Stomach smooth muscle (tissue), 2 donors: Measurements from ENCODE around the gene MGST2.
A peak's percentile ranks its signal among the peaks of the same experiment; 100 is the strongest.
"Not testable (repeated sequence)": the region's sequence is repeated elsewhere in the genome, so short reads cannot be mapped to it uniquely, and the experiment has no call there.

ENCODE experiments used
- H3K27ac ChIP-seq: one replicate; pipeline ENCODE4 v1.7.0; 2013; ENCODE audit warnings: mild to moderate bottlenecking, low read length, inconsistent platforms
- H3K27me3 ChIP-seq, 2 donors: one replicate each; pipeline ENCODE4 v1.7.0; 2013; ENCODE audit warnings: low read length in 2 of 2; ENCODE audit not compliant: insufficient read depth in 2 of 2, control insufficient read depth in 1 of 2
- H3K36me3 ChIP-seq, 2 donors: one replicate each; pipeline ENCODE4 v1.7.0; 2013; ENCODE audit warnings: low read length in 2 of 2; ENCODE audit not compliant: control insufficient read depth in 2 of 2, insufficient read depth in 2 of 2
- H3K4me1 ChIP-seq: one replicate; pipeline ENCODE4 v1.7.0; 2013; ENCODE audit warnings: low read length; ENCODE audit not compliant: control insufficient read depth, insufficient read depth
- H3K4me3 ChIP-seq, 2 donors: one replicate each; pipeline ENCODE4 v1.7.0; 2013; ENCODE audit warnings: low read length in 2 of 2
- H3K9ac ChIP-seq, 2 donors: one replicate each; pipeline ENCODE4 v1.7.0; 2013; ENCODE audit warnings: low read length in 2 of 2, mild to moderate bottlenecking in 1 of 2
- H3K9me3 ChIP-seq, 2 donors: one replicate each; pipeline ENCODE4 v1.7.0; 2013; ENCODE audit warnings: low read length in 2 of 2; ENCODE audit not compliant: control insufficient read depth in 2 of 2
- donor health status: healthy.
- donor health status: Pancreatic carcinoma.

Gene MGST2

GRCh38 chr4:139689093-139689722, 23.6 kb downstream of the MGST2 start:
- no peaks in the 10 kb centered on the region for H3K27me3 ChIP-seq
- H3K27ac ChIP-seq, result no peak overlapping the region
- H3K4me1 ChIP-seq, result peaks cover 8% of the 10 kb centered on the region
- peaks cover 0 to 7% of the 10 kb centered on the region in 2 donors for H3K36me3 ChIP-seq
- no peak overlapping the region for H3K9ac ChIP-seq
- no peak overlapping the region for H3K4me3 ChIP-seq
- H3K9me3 ChIP-seq, result no peaks in the 10 kb centered on the region

- no peak overlapping the region for H3K4me3 ChIP-seq
- no peaks in the 10 kb centered on the region for H3K27me3 ChIP-seq
- H3K27ac ChIP-seq, result no peak overlapping the region
- H3K9ac ChIP-seq, result no peak overlapping the region
- no peaks in the 10 kb centered on the region for H3K9me3 ChIP-seq
- H3K4me1 ChIP-seq, result peaks cover 8% of the 10 kb centered on the region
- peaks cover 0 to 2% of the 10 kb centered on the region in 2 donors for H3K36me3 ChIP-seq
Measured at GRCh38 chr4:139690419-139690818, 24.8 kb downstream of the MGST2 start.

GRCh38 chr4:139692309-139693012, 26.8 kb downstream of the MGST2 start:
- no peak overlapping the region for H3K9ac ChIP-seq
- H3K4me1 ChIP-seq, result no peaks in the 10 kb centered on the region
- H3K9me3 ChIP-seq, result peaks cover 3 to 5% of the 10 kb centered on the region in 2 donors
- H3K36me3 ChIP-seq, result peaks cover 3 to 6% of the 10 kb centered on the region in 2 donors
- no peaks in the 10 kb centered on the region for H3K27me3 ChIP-seq
- no peak overlapping the region for H3K4me3 ChIP-seq
- H3K27ac ChIP-seq, result no peak overlapping the region

- peaks cover 3 to 5% of the 10 kb centered on the region in 2 donors for H3K9me3 ChIP-seq
- no peaks in the 10 kb centered on the region for H3K4me1 ChIP-seq
- H3K27me3 ChIP-seq, result no peaks in the 10 kb centered on the region
- peaks cover 3 to 8% of the 10 kb centered on the region in 2 donors for H3K36me3 ChIP-seq
- no peak overlapping the region for H3K9ac ChIP-seq
- H3K4me3 ChIP-seq, result no peak overlapping the region
- no peak overlapping the region for H3K27ac ChIP-seq
Measured at GRCh38 chr4:139694522-139695107, 29.0 kb downstream of the MGST2 start.

- H3K27ac ChIP-seq, result no peak overlapping the region
- no peaks in the 10 kb centered on the region for H3K27me3 ChIP-seq
- no peak overlapping the region for H3K4me3 ChIP-seq
- H3K4me1 ChIP-seq, result no peaks in the 10 kb centered on the region
- no peak overlapping the region for H3K9ac ChIP-seq
- peaks cover 3 to 8% of the 10 kb centered on the region in 2 donors for H3K36me3 ChIP-seq
- peaks cover 3 to 5% of the 10 kb centered on the region in 2 donors for H3K9me3 ChIP-seq
Measured at GRCh38 chr4:139696491-139696890, 30.9 kb downstream of the MGST2 start.

- H3K4me1 ChIP-seq, H3K9ac ChIP-seq, H3K4me3 ChIP-seq, H3K9me3 ChIP-seq, H3K27ac ChIP-seq, H3K36me3 ChIP-seq, H3K27me3 ChIP-seq: not testable (repeated sequence)
Measured at GRCh38 chr4:139698167-139698925, 32.7 kb downstream of the MGST2 start.

- H3K9me3 ChIP-seq, result peaks cover 3 to 5% of the 10 kb centered on the region in 2 donors
Measured at GRCh38 chr4:139700568-139700967, 34.9 kb downstream of the MGST2 start.

GRCh38 chr4:139704915-139705485, 39.4 kb downstream of the MGST2 start:
- H3K27ac ChIP-seq, result no peak overlapping the region

More at GRCh38 chr4:139700568-139700967, 34.9 kb downstream of the MGST2 start:
- peak overlapping the region in 1 of 2 donors; percentile 23 for H3K4me3 ChIP-seq
- peak overlapping the region; percentile 37 for H3K27ac ChIP-seq
- H3K36me3 ChIP-seq, result peaks cover 9 to 20% of the 10 kb centered on the region in 2 donors
- no peaks in the 10 kb centered on the region for H3K27me3 ChIP-seq
- H3K4me1 ChIP-seq, result no peaks in the 10 kb centered on the region
- no peak overlapping the region for H3K9ac ChIP-seq

GRCh38 chr4:139709660-139710059, 44.0 kb downstream of the MGST2 start:
- H3K4me1 ChIP-seq, result peaks cover 14% of the 10 kb centered on the region
- H3K36me3 ChIP-seq, result peaks cover 4 to 10% of the 10 kb centered on the region in 2 donors
- no peak overlapping the region for H3K4me3 ChIP-seq
- no peaks in the 10 kb centered on the region for H3K9me3 ChIP-seq
- no peak overlapping the region for H3K27ac ChIP-seq
- no peak overlapping the region for H3K9ac ChIP-seq
- no peaks in the 10 kb centered on the region for H3K27me3 ChIP-seq

More at GRCh38 chr4:139704915-139705485, 39.4 kb downstream of the MGST2 start:
- no peaks in the 10 kb centered on the region for H3K27me3 ChIP-seq
- no peaks in the 10 kb centered on the region for H3K9me3 ChIP-seq
- no peaks in the 10 kb centered on the region for H3K4me1 ChIP-seq
- no peak overlapping the region for H3K9ac ChIP-seq
- H3K36me3 ChIP-seq, result peaks cover 8 to 18% of the 10 kb centered on the region in 2 donors
- H3K4me3 ChIP-seq, result no peak overlapping the region

- no peak overlapping the region for H3K9ac ChIP-seq
- H3K36me3 ChIP-seq, result peaks cover 4 to 7% of the 10 kb centered on the region in 2 donors
- H3K9me3 ChIP-seq, result no peaks in the 10 kb centered on the region
- peaks cover 16% of the 10 kb centered on the region for H3K4me1 ChIP-seq
- H3K4me3 ChIP-seq, result no peak overlapping the region
- H3K27me3 ChIP-seq, result no peaks in the 10 kb centered on the region
- H3K27ac ChIP-seq, result no peak overlapping the region
Measured at GRCh38 chr4:139710073-139710472, 44.5 kb downstream of the MGST2 start.
